ENCODE data around the gene FRMD8.
A peak's percentile ranks its signal among the peaks of the same experiment; 100 is the strongest.

Gene FRMD8

DNA sequence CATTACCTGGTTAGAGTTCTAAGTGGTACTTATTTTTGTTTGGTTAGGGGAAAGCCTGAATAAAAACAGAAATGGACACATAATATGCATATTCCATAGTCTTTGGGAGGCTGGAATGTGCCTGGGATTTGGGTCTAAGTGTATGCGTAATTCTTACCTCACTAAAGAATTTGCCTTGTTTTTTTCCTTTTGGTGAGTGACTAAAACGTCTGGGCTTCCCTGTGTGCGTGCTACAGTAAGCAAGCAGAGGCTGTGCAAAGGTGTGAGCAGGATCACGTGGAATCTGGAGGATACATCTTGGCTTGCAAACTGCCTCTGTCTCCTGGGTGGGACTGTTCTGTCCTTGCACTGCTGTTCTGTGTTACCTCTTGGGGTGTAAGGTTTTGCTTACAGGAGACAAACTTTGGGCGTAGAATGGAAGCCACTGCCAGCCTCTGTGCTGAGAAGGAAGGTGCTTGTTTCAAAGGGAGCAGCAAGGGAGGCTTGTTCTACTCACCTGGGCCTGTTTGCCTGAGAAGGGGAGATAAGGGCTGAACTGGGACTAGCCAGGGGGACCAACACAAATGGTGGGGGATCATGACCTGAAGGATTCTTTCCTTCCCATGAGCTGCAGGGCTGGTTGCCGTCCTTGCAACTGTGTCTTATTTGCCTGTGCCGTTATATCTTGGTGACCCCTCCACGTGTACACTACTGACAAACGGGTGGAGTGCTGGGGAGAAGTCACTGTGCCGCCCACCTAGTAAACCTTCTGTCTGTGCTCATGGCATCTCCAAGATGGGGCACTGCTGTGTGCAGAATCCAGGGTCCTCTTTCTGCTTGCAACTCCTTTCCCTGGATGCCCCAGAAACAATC lies 40.6 kb downstream of the FRMD8 start:
- DNase-seq, result peak; percentile 41

- DNase-seq, result no peak
Measured at GRCh38 chr11:65427691-65428577, 41.5 kb downstream of the FRMD8 start.

DNA sequence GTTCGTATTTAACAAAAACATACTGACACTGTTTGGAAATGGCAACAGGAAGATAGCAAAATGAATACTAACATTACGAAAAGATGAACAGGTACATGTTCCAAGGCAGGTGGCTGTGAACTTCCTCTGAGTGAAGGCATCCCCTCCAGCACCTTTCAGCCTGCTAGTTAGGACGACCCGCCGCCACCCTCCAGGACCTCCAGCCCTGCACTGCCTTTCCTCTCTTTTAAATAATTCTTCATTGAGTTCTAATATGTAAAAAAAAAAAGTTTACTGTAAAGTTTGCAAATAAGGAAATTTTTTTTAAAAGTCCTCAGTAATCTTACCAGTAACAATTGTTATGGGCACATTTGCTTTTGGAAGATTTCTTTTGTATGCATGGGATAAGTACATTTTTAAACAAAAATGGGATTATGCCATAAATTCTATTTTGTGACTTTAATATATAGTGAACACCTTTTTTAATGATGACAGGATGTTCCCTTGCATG lies 42.2 kb downstream of the FRMD8 start:
- peak; percentile 14 for DNase-seq

- DNase-seq, result peak; percentile 36
Measured at GRCh38 chr11:65429068-65429681, 42.7 kb downstream of the FRMD8 start.

DNA sequence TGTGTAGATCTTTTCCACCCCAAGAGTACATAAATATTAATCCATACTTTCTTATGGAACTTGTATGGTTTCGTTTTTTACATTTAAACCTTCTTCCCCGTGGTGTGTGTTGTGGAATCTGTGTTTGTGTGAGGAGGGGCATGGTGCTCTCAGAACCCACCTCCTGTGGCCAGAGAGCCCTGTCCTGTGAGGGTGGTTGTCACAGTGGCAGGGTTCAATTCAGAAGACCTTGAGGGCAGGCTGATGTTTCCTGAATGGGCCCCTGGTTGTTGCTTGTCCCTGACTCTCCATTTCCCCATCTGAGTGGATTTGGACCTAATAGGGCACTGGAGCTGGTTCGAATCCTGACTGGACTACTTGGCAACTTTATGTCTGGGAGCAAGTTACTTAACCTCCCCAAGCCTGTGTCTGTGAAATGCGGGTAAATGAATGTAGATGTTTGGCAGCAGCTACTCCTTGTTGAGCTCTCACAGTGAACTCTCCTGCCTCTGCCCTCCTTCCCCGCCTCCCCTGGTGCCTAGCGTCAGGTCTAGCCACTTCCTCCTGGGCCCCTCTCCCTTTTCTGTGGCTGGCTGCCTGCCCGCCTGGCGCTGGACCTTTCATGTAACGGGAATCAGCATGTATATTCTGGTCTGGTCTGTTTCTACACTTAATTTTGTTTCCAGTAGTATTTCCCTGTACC lies 43.4 kb downstream of the FRMD8 start:
- peak; percentile 85 for DNase-seq

DNA sequence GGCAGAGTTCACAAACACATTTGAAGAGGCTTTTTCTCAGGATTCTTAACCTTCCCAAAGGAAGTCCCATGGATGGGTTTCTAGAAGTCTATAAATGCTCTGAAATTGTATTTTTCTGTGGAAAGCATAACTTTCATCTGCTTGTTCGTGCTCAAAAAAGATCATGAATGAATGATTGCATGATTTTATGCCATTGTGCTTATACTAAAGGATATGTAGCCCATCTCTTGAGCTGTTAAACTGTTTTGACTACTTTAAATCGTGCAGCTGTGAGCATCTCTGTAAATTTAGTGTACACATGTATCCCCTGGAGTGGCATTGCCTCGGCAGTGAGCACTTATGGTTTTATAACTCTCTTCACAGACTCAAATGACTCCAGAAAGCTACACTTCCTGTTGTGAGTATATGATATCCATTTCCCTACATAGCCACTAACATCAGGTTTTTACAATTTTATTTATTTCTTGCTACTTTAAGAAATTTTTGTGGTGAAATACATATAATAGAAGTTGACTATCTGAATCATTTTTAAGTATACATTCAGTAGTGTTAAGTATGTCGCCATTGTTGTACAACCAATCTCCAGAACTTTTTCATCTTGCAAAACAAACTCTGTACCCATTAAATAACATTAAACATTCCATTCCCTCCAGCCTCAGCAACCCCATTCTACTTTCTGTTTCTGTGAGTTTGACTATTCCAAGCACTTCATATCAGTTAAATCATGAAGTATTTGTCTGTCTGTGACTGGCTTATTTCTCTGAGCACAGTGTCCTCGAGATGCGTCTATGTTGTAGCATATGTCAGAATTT lies 44.2 kb downstream of the FRMD8 start:
- DNase-seq, result peak; percentile 24

GRCh38 chr11:65431451-65432099 lies 45.1 kb downstream of the FRMD8 start:
- peak; percentile 8 for DNase-seq

DNA sequence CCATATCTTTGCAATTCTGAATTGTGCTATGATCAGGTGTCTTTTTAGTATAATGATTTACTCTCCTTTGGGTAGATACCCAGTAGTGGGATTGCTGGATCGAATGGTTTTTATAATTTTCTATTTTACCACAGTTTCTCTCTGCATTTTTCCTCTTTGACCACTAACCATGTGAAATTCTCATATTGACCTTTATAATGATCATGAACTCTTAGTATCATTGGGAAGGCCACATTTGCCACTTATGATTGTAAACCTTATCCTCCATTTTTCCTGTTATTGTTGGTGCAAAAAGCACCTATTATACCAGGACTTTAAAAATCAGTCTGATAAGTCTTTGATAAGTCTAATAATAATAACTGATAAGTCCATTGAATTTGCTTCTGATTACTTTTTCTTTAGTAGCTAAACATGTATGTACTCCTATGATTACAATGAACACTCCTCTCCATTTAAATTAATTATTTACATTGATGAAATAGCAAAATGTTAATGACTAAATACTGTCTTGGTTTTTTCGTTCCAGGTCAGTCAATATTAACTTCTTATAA lies 45.7 kb downstream of the FRMD8 start:
- DNase-seq, result no peak

DNA sequence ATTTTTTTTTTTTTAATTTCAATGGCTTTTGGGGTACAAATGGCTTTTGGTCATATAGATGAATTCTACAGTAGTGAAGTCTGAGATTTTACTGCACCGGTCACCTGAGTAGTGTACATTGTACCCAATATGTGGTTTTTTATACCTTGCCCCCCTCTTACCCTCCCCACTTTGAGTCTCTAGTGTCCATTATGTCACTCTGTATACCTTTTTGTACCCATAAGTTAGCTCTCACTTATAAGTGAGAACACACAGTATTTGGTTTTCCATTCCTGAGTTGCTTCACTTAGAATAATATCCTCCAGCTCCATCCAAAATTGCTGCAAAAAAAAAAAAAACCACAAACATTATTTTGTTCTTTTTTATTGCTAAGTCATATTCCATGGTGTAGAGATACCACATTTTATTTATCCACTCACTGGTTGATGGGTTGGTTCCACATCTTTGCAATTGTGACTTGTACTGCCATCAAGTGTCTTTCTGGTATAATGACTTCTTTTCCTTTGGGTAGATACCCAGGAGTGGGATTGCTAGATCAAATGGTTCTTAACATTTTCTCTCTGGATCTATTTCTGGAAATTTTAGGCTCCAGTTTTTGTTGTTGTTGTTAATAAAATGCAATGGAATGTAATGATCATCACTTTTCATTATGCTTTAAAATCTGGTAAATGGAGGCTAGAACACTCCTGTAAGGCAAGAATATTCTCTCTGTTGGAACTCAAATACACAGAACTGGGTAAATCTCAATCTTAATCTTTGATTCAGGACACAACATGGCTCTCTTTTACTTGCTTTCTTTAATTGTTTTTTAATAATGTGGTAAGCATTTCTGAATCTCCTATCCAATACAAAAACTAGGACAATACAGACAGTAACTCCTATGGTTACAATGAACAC lies 46.5 kb downstream of the FRMD8 start:
- DNase-seq, result no peak

DNA sequence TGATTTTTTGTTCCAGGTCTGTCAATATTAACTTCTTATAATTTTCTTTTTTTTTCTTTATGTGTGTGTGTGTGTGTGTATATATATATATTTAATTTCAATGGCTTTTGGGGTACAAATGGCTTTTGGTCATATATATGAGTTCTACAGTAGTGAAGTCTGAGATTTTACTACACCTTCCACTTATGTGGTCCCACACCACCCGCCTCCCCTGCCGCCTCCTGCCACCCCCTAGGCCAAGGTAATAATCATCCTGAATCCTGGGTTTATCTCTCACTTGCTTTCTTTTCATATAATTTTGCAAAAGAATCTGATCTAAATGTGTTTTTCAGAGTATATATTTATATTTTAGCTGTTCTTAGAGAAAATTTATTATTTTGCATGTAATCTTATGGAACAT lies 47.2 kb downstream of the FRMD8 start:
- DNase-seq, result no peak

GRCh38 chr11:65434057-65434666 lies 47.7 kb downstream of the FRMD8 start:
- no peak for DNase-seq

GRCh38 chr11:65434667-65435410 lies 48.4 kb downstream of the FRMD8 start:
- DNase-seq, result no peak

- DNase-seq, result no peak
Measured at GRCh38 chr11:65435411-65435931, 49.0 kb downstream of the FRMD8 start.

DNA sequence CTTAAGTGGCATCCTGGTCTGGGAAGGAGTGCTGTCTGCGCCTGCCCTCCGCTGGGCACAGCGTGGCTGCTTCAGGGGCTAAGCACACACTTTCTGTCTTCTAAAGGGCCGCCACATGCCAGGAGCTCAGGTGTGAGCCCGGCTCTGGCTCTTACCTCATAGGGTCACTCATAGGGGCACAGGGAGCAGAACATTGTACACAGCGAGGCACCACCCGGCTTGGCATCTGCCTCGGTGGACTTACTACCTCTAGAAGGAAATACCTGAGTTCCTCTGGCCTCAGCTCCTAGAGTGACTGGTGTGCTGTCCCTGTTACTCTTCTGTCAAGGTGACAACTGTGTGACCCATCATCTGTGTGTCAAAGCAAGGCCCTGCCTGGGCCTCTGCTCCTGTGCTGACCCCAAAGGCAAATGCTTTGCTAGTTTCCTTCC lies 49.6 kb downstream of the FRMD8 start:
- DNase-seq, result no peak

DNA sequence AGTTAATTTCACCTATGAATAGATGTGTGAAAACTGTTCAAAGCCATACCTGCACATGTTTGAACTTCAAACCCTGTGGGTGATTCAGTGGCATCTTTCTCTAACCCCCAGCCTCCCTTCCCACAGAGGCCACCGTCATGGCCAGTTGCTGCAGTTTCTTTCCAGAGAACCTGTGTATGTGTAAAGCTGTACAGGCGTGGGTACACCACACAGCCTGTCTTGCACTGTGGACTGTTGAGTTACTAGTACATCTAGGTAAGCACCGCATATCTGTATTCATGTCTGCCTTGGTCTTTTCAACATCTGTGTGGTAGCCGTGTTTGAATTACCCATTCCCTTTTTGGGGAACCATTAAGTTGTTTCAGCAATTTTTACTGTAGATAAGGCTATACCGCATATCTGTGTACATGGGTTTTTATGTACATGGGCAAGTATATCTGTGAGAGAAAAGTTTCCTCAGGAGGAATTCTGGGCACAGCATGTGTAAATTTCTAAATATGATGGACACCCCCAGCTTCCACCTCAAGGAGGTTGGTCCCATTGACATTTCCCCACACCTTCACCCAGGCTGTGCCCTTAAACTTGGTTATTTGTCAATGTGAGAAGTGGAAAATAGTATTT lies 50.1 kb downstream of the FRMD8 start:
- DNase-seq, result no peak

DNA sequence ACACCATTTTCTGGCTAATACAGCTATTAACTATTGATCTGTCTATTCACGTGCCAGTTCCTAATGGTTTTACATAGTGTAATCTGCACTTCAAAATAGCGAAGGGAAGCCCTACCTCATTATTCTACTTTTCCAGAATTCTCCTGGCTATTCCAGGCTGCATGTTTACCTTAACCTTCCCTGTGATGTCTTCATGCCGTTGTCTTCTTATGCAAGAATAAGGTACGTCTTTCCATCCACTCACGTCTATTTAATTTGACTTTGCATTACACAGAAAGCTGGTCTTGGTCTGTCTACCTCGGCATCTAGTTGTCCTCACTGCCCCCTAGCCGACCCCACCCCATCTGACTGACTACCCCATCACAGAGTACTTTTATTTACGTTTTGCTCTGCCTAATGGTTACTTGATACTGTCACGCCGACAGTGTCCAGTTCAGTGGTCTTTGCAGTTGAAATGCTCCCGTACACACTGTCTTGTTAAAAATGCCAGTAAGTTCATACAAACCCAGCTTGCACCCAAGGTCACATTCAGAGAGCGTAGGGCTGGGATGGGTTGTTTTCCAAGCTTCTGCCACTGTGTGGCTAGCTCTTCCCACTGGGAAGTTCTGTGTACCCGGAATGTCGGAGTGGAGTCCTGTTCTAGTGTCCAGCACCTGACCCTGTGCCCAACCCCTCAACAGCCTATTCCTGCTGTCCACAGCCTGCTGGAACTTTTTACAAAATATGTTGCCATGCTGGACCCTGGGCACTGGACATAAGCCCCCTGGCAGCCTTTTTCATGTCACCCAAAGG lies 51.2 kb downstream of the FRMD8 start:
- DNase-seq, result no peak
